ENCODE data around the gene EXOSC5.
"Not testable (repeated sequence)": the region's sequence is repeated elsewhere in the genome, so short reads cannot be mapped to it uniquely, and the experiment has no call there.

EXOSC5 gene

DNA sequence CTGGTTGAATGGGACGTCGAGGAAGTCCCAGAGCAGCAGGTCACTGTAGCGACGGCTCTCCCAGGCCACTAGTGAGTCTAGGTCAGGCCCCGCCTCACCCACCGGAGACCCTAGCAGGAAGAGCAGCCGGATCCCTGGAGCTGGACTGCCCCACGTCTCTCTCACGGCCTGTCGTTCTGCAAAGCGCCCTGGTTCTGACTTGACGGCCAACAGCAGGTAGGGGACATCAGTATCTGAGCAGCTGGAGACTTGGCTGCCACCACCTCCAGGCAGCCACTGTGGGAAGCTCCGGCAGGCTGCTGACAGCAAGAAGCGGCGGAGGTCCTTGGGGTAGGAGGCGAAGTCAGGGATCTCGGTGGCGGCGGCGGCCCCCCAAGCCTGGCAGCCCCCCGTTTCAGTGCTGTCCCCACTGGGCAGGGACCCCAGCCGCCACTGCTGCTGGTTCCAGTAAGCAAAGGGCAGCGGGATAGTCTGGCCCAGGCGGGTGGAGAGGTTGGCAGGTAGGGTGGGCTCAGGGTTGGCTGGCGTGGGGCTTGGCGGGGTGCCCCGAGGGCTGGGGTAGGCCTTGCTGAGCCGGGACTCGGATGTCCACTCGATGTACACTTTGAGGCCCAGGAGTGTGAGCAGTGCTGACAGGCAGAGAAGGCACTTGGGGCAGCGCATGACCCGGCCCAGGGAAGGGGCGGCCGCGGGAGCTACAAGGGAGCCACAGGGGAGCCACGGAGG, 29.1 kb upstream of the EXOSC5 start:
- DNase-seq (ENCODE audit: low read depth in 2 of 2): no peak

GRCh38 chr19:41425174-41426115, 28.3 kb upstream of the EXOSC5 start:
- no peak for DNase-seq (ENCODE audit: low read depth in 2 of 2)

DNA sequence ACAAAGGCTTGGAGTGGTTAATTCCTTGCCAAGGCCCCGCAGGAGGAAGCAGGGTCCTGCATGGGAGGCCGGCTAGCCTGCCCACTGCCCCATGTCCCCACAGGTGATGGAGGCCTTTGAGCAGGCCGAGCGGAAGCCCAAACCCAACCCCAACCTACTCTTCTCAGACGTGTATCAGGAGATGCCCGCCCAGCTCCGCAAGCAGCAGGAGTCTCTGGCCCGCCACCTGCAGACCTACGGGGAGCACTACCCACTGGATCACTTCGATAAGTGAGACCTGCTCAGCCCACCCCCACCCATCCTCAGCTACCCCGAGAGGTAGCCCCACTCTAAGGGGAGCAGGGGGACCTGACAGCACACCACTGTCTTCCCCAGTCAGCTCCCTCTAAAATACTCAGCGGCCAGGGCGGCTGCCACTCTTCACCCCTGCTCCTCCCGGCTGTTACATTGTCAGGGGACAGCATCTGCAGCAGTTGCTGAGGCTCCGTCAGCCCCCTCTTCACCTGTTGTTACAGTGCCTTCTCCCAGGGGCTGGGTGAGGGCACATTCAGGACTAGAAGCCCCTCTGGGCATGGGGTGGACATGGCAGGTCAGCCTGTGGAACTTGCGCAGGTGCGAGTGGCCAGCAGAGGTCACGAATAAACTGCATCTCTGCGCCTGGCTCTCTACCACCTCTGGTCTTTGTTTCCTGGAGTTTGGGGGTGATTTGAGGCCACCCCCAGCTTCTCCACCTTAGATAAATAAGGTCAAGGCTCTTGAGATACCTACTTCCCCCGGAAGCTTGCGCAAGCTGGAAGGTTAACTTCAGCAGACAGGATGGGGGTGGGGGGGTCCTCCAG, 27.4 kb upstream of the EXOSC5 start:
- DNase-seq (ENCODE audit: low read depth in 2 of 2): no peak

- DNase-seq (ENCODE audit: low read depth in 2 of 2): no peak
These were observed 25.8 kb upstream of the EXOSC5 start for GRCh38 chr19:41422955-41423354.

DNA sequence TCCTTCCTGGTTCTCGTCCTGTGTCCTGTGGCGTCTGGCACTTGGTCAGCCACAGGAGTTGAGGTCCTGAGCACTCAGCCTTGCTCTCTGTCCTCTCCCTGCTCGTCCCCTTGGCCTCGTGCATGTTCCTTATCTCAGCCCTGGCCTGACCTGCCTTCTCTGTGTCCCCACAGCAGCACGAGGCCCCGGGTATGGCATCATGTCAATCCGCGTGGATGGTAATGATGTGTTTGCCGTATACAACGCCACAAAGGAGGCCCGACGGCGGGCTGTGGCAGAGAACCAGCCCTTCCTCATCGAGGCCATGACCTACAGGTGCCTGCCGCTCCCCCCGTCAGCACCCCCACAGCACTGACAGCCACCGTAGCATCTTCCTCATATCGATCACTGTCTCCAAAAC, 25.3 kb upstream of the EXOSC5 start:
- DNase-seq (ENCODE audit: low read depth in 2 of 2): no peak

DNA sequence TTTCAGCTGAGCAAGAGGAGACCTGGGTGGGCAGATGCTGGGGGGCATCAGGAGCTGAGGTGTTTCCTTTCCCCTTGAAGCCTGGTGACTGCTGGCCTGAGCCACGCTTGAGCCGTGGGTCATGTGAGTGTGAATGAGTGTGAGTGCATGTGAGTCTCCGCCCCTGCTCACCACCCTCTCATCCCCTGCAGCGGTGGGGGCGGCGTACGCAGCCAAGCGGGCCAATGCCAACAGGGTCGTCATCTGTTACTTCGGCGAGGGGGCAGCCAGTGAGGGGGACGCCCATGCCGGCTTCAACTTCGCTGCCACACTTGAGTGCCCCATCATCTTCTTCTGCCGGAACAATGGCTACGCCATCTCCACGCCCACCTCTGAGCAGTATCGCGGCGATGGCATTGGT, 24.8 kb upstream of the EXOSC5 start:
- DNase-seq (ENCODE audit: low read depth in 2 of 2): no peak

DNA sequence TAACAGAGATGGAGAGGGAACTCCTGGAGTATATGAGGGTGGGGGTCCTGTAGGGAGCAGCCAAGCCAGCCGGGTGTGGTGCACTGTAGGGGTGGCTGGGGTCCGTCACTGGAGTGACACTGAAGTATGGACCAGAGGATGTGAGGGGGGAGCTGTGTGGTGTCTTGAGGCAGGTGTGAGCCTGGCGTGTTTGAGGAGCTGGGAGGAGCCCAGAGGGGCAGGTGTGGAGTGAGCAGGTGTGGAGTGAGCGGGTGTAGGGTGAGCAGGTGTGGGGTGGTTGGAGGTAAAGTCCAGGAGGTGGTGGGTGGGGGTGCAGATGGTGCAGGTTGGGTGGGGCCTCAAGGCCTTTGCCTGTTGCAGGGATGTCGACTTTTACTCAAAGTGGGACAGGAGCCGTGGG, 24.2 kb upstream of the EXOSC5 start:
- DNase-seq (ENCODE audit: low read depth in 2 of 2): no peak

DNA sequence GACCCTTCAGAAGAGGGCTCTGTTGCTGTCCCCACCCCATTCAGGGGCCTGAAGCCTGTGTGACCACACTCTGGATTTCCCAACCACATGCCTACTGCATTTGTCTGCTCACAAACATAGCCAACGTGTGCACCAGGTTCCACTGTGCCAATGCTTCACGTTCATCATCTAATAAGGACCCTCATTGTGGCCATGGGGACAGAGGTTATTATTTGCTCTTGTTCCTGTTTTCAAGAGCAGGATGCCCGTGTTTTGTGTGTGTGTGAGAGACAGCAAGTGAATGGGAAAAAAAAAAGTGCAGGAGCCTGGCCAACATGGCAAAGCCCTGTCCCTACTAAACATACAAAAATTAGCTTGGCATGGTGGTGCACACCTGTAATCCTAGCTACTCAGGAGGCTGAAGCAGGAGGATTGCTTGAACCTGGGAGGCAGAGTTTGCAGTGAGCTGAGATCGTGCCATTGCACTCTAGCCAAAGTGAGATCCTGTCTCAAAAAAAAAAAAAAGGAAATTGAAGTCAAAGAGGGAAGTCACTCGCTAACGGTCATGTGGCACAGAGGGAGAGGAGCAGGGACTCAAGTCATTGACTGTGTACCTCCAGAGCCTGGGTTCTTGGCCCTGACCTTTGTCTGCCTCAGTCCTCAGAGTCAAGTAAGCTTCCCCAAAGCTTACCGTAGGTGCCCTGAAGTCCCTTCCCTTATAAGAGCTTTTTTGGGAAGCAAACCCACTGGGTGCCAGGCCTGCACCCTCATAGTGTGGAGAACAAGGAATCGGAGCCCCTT, 23.1 kb upstream of the EXOSC5 start:
- no peak for DNase-seq (ENCODE audit: low read depth in 2 of 2)

DNA sequence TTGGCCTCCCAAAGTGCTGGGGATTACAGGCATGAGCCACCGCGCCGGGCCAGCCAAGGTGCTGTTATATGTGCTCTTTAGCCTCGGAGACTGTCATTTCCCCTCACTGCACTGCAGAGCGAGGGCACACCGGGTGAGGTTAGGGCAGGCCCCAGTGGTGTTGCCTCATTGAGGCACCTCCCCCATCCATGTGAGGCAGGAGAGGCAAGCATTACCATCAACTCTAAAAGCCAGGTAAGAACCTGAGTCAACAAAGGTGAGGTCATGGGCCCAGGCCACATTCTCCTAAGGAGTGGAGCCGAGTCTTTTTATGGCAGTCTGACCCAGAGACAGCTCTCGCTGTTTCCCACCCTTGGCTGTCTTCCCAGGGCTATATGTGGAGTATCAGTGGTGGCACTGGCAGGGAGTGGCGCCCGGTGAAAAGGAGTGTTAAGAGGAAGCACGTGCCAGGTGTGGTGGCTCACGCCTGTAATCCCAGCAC, 19.1 kb upstream of the EXOSC5 start:
- no peak for DNase-seq (ENCODE audit: low read depth in 2 of 2)

DNA sequence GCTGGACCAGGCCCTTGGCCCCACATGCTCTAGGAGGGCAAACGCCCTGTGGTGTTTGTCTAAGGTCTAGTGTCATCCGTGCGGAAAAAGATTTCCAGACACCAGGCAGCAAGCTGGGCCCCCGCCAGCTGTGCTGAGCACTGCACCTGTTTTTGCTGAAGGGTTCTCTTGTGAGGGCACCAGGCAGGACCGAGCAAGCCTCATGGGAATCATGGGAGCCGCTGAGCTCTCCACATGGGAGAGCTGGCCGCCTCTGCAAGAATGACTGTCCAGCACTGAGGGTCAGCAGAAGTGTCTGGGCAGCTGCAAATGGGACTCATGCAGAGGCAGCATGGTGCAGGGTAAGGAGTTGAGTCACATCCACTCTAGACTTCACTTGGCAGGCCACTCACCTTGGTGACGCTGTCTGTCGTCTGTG, 18.0 kb upstream of the EXOSC5 start:
- DNase-seq (ENCODE audit: low read depth in 2 of 2): no peak

DNA sequence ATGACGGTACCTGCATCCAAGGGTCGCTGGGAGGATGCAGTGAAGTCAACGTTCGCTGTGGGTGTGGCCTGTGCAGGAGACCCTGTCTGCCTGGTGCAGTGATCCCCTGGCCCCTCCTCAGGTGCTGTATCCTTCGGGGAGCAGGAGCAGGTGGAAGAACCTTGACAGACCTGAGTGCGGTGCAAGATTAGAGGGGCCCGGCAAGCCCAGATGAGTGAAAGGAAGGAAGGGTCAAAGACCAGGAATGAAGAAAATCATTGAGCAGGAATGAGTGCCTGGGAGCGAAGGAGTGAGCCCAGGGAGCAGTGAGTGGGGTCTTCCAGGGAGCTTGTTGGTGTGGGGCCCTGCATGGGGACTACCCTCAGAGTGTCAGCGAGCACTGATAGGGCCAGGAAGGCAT, 17.3 kb upstream of the EXOSC5 start:
- DNase-seq (ENCODE audit: low read depth in 2 of 2): no peak

DNA sequence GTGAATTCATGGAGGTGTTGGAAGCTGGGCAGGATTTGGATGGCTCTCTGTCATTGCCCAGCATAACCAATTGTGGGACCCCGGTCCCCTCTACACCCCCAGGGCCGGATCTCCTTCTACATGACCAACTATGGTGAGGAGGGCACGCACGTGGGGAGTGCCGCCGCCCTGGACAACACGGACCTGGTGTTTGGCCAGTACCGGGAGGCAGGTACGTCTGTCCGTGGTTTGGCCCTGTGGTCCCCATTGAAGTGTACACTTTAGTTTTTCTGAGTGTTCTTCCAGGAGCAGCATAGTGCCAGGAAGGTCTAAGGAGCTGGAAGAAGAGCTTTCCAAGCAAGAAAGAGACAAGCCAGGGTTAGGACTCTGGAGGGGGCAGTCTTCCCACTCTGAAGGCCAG, 16.8 kb upstream of the EXOSC5 start:
- no peak for DNase-seq (ENCODE audit: low read depth in 2 of 2)

- no peak for DNase-seq (ENCODE audit: low read depth in 2 of 2)
These were observed 15.8 kb upstream of the EXOSC5 start for GRCh38 chr19:41412953-41413352.

DNA sequence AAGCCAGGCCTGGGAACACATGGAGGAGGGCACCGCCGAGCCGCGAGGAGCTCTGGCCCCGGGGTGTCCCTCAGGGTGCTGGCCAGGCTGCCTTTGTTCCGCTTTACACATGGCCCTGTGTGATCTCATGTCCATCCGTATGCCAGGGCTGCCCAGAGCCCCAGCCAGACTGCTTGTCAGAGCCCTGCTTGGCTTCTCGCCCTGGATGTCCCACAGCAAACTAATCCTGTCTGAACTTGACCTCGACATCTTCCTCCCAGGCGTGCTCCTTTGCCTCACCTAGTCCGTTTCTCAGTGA, 14.8 kb upstream of the EXOSC5 start:
- no peak for DNase-seq (ENCODE audit: low read depth in 2 of 2)

- DNase-seq (ENCODE audit: low read depth in 2 of 2): no peak
These were observed 14.2 kb upstream of the EXOSC5 start for GRCh38 chr19:41411100-41411967.

GRCh38 chr19:41410336-41411054, 13.3 kb upstream of the EXOSC5 start:
- no peak for DNase-seq (ENCODE audit: low read depth in 2 of 2)

DNA sequence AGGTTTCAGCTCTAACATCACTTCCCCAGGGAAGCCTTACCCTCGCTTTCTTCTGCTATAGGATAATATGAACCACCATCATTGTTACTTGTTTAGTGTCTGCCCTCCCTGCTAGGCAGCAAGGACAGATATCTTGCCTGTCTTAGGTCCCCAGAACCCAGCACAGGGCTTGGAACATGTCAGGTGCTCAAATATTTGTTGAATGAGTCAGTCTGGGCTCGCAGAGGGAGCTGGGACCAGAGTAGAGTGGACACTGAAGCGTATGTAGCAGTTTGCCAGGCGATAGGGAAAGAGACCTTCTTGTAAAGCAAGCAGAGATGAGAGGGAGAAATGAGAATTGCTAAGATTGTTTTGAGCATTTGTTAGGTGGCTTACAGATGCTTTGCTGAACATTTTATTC, 12.1 kb upstream of the EXOSC5 start:
- DNase-seq (ENCODE audit: low read depth in 2 of 2): no peak

- not testable (repeated sequence) for DNase-seq (ENCODE audit: low read depth in 2 of 2)
These were observed 11.7 kb upstream of the EXOSC5 start for GRCh38 chr19:41408846-41409245.

DNA sequence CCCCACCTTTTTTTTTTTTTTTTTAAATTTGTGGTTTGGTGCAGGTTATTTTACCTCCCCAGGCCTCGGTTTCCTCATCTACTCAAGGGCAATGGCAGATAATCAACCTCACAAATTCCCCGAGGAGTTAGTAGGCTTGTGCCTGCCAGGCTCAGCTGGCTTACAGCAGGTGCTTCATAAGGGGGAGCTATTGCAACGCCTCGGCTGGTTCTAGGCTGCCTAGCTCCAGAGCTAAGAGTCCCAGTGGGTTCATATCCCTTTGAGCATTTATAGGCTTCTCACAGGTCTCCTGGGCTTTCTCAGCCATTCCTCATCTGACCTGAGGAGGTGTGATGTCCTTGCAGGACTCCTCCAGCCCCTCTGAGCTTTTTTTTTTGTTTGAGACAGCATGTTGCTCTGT, 11.1 kb upstream of the EXOSC5 start:
- no peak for DNase-seq (ENCODE audit: low read depth in 2 of 2)

DNA sequence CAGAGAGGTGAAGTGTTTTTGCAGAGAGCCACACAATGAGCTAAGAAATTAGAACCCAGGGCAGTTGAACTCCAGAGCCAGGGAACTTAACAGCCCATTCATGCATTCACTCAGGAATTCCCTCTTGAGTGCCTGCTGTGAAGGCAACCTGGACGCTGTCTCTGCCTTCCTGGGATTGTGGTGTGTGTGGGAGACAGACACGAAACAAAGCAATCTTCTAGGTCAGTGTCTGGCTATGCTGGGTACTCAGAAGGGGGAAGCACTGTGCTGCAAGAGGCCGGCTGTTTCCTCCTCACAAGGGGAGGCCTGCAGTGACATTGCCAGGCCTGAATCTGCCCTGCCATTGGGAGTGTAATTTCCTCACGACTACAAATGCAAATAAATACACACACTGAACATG, 10.1 kb upstream of the EXOSC5 start:
- DNase-seq (ENCODE audit: low read depth in 2 of 2): no peak
